CD14-positive monocyte (primary cell): Measurements from ENCODE around the gene DUX4. TPM values are rescaled to one million over a fixed set of nuclear protein-coding genes. Genes with fewer than 3 reads are reported as not detected.
"Not testable (repeated sequence)": the region's sequence is repeated elsewhere in the genome, so short reads cannot be mapped to it uniquely, and the experiment has no call there.

Source experiments
- DNase-seq, 3 donors: peaks; one replicate each; pipeline ENCODE4 v3.0.0-alpha.2; 2011 to 2022
- H2AFZ ChIP-seq: 2 replicates; pipeline ENCODE4 v1.6.0; 2012; ENCODE audit warnings: mild to moderate bottlenecking, low read depth, low read length, inconsistent platforms; ENCODE audit not compliant: insufficient read depth, poor library complexity, severe bottlenecking
- H3K27ac ChIP-seq, 2 donors: 1 replicate in 1 of 2; 2 replicates in 1 of 2; pipeline ENCODE4 v1.5.1; 2012 to 2013; ENCODE audit warnings: low read length in 2 of 2, control low read depth in 1 of 2, inconsistent platforms in 1 of 2, low read depth in 1 of 2, mild to moderate bottlenecking in 1 of 2
- H3K27me3 ChIP-seq, 2 donors: one replicate each; pipeline versions ENCODE4 v1.6.0 to v1.6.1; 2011 to 2013; ENCODE audit warnings: low read length in 2 of 2; ENCODE audit not compliant: control insufficient read depth in 2 of 2, insufficient read depth in 2 of 2
- H3K36me3 ChIP-seq, 2 donors: replicated peaks in 1 of 2; 1 replicate in 1 of 2; 2 replicates in 1 of 2; pipeline versions ENCODE4 v1.5.1 to v1.6.1; 2012 to 2013; ENCODE audit warnings: low read length in 2 of 2, control low read depth in 1 of 2, inconsistent platforms in 1 of 2, mild to moderate bottlenecking in 1 of 2; ENCODE audit not compliant: insufficient read depth in 2 of 2, control insufficient read depth in 1 of 2
- H3K4me1 ChIP-seq, 2 donors: 1 replicate in 1 of 2; 2 replicates in 1 of 2; pipeline versions ENCODE4 v1.5.1 to v1.6.1; 2012 to 2013; ENCODE audit warnings: low read length in 2 of 2, control low read depth in 1 of 2, inconsistent platforms in 1 of 2, mild to moderate bottlenecking in 1 of 2, moderate library complexity in 1 of 2; ENCODE audit not compliant: insufficient read depth in 2 of 2, control insufficient read depth in 1 of 2
- H3K4me2 ChIP-seq: replicated peaks from 2 replicates; pipeline ENCODE3; 2012; ENCODE audit warnings: low read length, moderate library complexity, mild to moderate bottlenecking; ENCODE audit not compliant: poor library complexity, severe bottlenecking; ENCODE audit errors: extremely low read depth
- H3K4me3 ChIP-seq, 3 experiments: fragments of 200-600 bp in 1 of 3; sonication (generic) in 1 of 3; replicated peaks in 1 of 3; 1 replicate in 2 of 3; 2 replicates in 1 of 3; pipeline ENCODE4 v1.5.1; 2011 to 2013; ENCODE audit warnings: low read length in 3 of 3, mild to moderate bottlenecking in 3 of 3, control low read depth in 2 of 3, low read depth in 2 of 3, inconsistent platforms in 1 of 3, moderate library complexity in 1 of 3
- H3K79me2 ChIP-seq: 2 replicates; pipeline ENCODE4 v1.6.0; 2012; ENCODE audit warnings: mild to moderate bottlenecking, control low read depth, inconsistent platforms, low read length, moderate library complexity; ENCODE audit not compliant: insufficient read depth
- H3K9ac ChIP-seq: 2 replicates; pipeline ENCODE4 v1.6.0; 2017; ENCODE audit warnings: low read length, mild to moderate bottlenecking; ENCODE audit not compliant: insufficient read depth, poor library complexity, severe bottlenecking
- H3K9me3 ChIP-seq, 2 donors: replicated peaks in 1 of 2; 1 replicate in 1 of 2; 2 replicates in 1 of 2; pipeline versions ENCODE4 v1.5.1 to v1.6.1; 2012 to 2013; ENCODE audit warnings: low read length in 2 of 2, control low read depth in 1 of 2; ENCODE audit not compliant: control insufficient read depth in 1 of 2, insufficient read depth in 1 of 2
- H4K20me1 ChIP-seq: 2 replicates; pipeline ENCODE4 v1.6.0; 2012; ENCODE audit warnings: mild to moderate bottlenecking, low read length, control low read depth, moderate library complexity; ENCODE audit not compliant: insufficient read depth
- H3K27ac Mint-ChIP-seq, 7 donors: one replicate each; pipeline ENCODE4 v1.8.0; 2020; ENCODE audit warnings: mild to moderate bottlenecking in 7 of 7, mixed read lengths in 7 of 7, moderate library complexity in 6 of 7, inconsistent platforms in 2 of 7
- H3K27me3 Mint-ChIP-seq, 3 donors: one replicate each; pipeline ENCODE4 v1.8.0; 2021 to 2022; ENCODE audit warnings: low read depth in 3 of 3, mild to moderate bottlenecking in 3 of 3, mixed read lengths in 3 of 3, moderate library complexity in 3 of 3, inconsistent platforms in 1 of 3
- H3K36me3 Mint-ChIP-seq, 2 donors: one replicate each; pipeline ENCODE4 v1.8.0; 2020; ENCODE audit warnings: mixed read lengths in 2 of 2, inconsistent platforms in 1 of 2, mild to moderate bottlenecking in 1 of 2
- H3K4me1 Mint-ChIP-seq: one replicate; pipeline ENCODE4 v1.8.0; 2020; ENCODE audit warnings: mild to moderate bottlenecking, mixed read lengths
- H3K4me3 Mint-ChIP-seq, 2 donors: one replicate each; pipeline ENCODE4 v1.8.0; 2020; ENCODE audit warnings: mild to moderate bottlenecking in 2 of 2, mixed read lengths in 2 of 2, moderate library complexity in 1 of 2
- H3K9me3 Mint-ChIP-seq, 7 donors: one replicate each; pipeline ENCODE4 v1.8.0; 2020 to 2022; ENCODE audit warnings: mixed read lengths in 7 of 7, mild to moderate bottlenecking in 6 of 7, moderate library complexity in 6 of 7, inconsistent platforms in 2 of 7
- WGBS: methylation state at CpG from one replicate; pipeline ENCODE4 v1.1.5; 2013; ENCODE audit warnings: missing lambda C conversion rate; ENCODE audit not compliant: insufficient coverage; 5-methylcytosine and 5-hydroxymethylcytosine counted together
- intact Hi-C, 2 donors: fragments of 100-400 bp; cut with micrococcal nuclease; formaldehyde crosslinking; loops; one replicate each; pipeline versions ENCODE4 v1.15.0 to v1.15.1; 2023
- polyA plus RNA-seq, 3 donors: library from polyadenylated mRNA; depleted of rRNA in 1 of 3; unstranded in 2 of 3; stranded (reverse) in 1 of 3; fragments of 300-500 nt in 2 of 3; fragments of >200 nt in 1 of 3; fragmentation: Illumina TruSeq in 2 of 3; gene quantifications; 1 replicate in 2 of 3; 2 replicates in 1 of 3; pipeline ENCODE4 v1.2.3, GENCODE V29; 2012 to 2021

DUX4 gene
- polyA plus RNA-seq, 3 donors: not detected

GRCh38 chr4:190179030-190179739 is 5.6 kb downstream of the DUX4 start:
- no CpG with 5 or more reads among the region's 2 CpGs for WGBS
- H3K27me3 Mint-ChIP-seq, H3K4me1 Mint-ChIP-seq, DNase-seq, H3K36me3 Mint-ChIP-seq, H2AFZ ChIP-seq, H3K4me2 ChIP-seq, H3K79me2 ChIP-seq, H3K36me3 ChIP-seq, H3K9ac ChIP-seq, H3K27me3 ChIP-seq, H3K9me3 ChIP-seq, H4K20me1 ChIP-seq, H3K4me3 ChIP-seq, H3K27ac Mint-ChIP-seq, H3K4me1 ChIP-seq, intact Hi-C loops, H3K4me3 Mint-ChIP-seq, H3K27ac ChIP-seq: not testable (repeated sequence)
- peaks cover 2 to 17% (median 8%) of the 10 kb centered on the region in 7 donors for H3K9me3 Mint-ChIP-seq

- no CpG with 5 or more reads among the region's 2 CpGs for WGBS
- DNase-seq, H3K4me2 ChIP-seq, H3K4me3 ChIP-seq, H3K27me3 ChIP-seq, intact Hi-C loops, H3K79me2 ChIP-seq, H3K27me3 Mint-ChIP-seq, H3K36me3 ChIP-seq, H4K20me1 ChIP-seq, H3K4me1 ChIP-seq, H3K4me1 Mint-ChIP-seq, H3K9ac ChIP-seq, H3K4me3 Mint-ChIP-seq, H3K27ac ChIP-seq, H3K27ac Mint-ChIP-seq, H3K9me3 ChIP-seq, H3K36me3 Mint-ChIP-seq, H2AFZ ChIP-seq: not testable (repeated sequence)
- peaks cover 2 to 17% (median 8%) of the 10 kb centered on the region in 7 donors for H3K9me3 Mint-ChIP-seq
Measured at GRCh38 chr4:190179740-190180094, 6.1 kb downstream of the DUX4 start.

- H3K4me3 Mint-ChIP-seq, H3K27ac ChIP-seq, DNase-seq, H3K36me3 Mint-ChIP-seq, H3K4me1 ChIP-seq, H2AFZ ChIP-seq, H3K27ac Mint-ChIP-seq, H3K4me2 ChIP-seq, H3K27me3 Mint-ChIP-seq, H3K27me3 ChIP-seq, H3K4me3 ChIP-seq, H4K20me1 ChIP-seq, H3K9ac ChIP-seq, intact Hi-C loops, H3K9me3 ChIP-seq, H3K79me2 ChIP-seq, H3K4me1 Mint-ChIP-seq, H3K36me3 ChIP-seq: not testable (repeated sequence)
- no CpG with 5 or more reads among the region's 1 CpG for WGBS
- peaks cover 0 to 13% (median 6%) of the 10 kb centered on the region in 7 donors for H3K9me3 Mint-ChIP-seq
Measured at GRCh38 chr4:190180947-190181346, 7.4 kb downstream of the DUX4 start.

- H3K27ac Mint-ChIP-seq, H3K27me3 ChIP-seq, H3K4me3 Mint-ChIP-seq, H3K27ac ChIP-seq, H3K36me3 Mint-ChIP-seq, intact Hi-C loops, H3K79me2 ChIP-seq, H3K4me1 Mint-ChIP-seq, H3K4me3 ChIP-seq, H4K20me1 ChIP-seq, H3K27me3 Mint-ChIP-seq, H3K4me1 ChIP-seq, H2AFZ ChIP-seq, H3K9me3 ChIP-seq, DNase-seq, H3K4me2 ChIP-seq, H3K9ac ChIP-seq, H3K36me3 ChIP-seq: not testable (repeated sequence)
- WGBS: no CpG with 5 or more reads among the region's 7 CpGs
- H3K9me3 Mint-ChIP-seq: peaks cover 0 to 11% (median 6%) of the 10 kb centered on the region in 7 donors
Measured at GRCh38 chr4:190181481-190182100, 8.0 kb downstream of the DUX4 start.
